ENCODE data around the gene RIPK1.

DNA sequence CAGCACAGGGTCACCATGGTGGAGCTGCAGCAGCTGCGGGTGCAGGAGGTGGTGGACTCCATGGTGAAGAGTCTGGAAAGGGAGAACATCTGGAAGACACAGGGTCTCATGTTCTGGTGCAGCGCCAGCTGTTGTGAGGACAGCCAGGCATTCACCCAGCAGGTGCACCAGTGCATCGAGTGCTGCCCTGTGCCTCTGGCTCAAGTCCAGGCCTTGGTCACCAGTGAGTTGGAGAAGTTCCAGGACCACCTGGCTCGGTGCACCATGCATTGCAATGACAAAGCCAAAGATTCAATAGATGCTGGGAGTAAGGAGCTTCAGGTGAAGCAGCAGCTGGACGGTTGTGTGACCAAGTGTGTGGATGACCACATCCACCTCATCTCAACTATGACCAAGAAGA is 22.9 kb upstream of the RIPK1 start:
- TF ChIP-seq CTCF (IDR thresholded peaks at IDR 0.05) (no peak), POLR2A (IDR thresholded peaks at IDR 0.05) (no peak)
